ENCODE results near the gene AGXT. TPM values are rescaled to one million over a fixed set of nuclear protein-coding genes. Genes with fewer than 3 reads are reported as not detected.
A peak's percentile ranks its signal among the peaks of the same experiment; 100 is the strongest.

AGXT gene
- total and polyA plus RNA-seq, 5 donors = 0.14 TPM; not detected in 4

DNA sequence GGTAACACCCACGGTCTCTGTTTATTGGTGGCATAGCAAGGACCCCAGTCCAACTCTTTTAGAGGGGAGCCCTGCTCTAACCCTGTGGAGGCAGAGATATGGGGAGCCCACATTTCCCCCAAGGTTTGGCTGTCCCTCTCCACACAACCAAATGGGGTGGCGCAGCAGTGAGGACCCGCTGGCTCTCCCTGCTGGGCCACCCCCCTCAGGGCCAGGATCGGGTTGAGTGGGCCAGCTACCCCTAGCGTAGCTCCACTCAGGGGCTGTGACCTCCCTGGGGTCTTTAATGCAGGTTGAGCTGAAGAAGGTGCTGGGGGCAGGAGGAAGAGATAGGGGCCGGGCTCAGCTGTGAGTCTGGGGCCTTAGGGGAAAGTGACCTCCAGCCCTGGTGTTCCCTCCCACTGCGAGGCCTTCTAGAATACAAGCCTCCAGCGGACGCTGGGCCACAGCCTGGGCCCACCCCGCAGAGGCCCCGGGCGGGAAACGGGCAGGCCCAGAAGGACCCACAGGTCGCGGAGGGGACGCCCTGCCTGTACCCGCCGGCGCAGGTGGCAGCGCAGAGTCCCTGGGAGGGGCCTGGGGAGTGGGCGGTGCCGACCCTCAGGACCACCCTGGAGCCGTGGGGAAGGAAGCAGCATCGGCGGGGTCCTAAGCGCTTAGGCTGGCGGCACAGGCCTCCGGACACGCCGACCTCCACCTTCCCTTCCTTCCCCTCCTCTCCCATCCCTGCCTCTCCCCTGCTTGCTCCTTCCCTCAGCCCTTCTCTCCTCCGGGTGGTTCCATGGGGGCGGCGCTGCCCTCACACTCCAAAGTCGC lies 47.1 kb downstream of the AGXT start:
- no peaks in the 10 kb centered on the region for H3K4me1 ChIP-seq (ENCODE audit: control insufficient read depth, insufficient read depth, low read length)
- no peaks in the 10 kb centered on the region for H3K9me3 ChIP-seq (ENCODE audit: control insufficient read depth, low read length)
- intact Hi-C loops (cut with DNase I) = loop anchor here in 3 of 4 donors (10.0 kb wide), 1 partner anchor 79 kb away; the partner anchor contains the start of gene SNED1 (in 3 of the 3)
- DNase-seq = peak; percentile 32 to 65 (median 59)
- H3K27ac ChIP-seq (ENCODE audit: low read length) = no peak overlapping the region
- H3K27me3 ChIP-seq (ENCODE audit: control insufficient read depth, insufficient read depth) = no peaks in the 10 kb centered on the region
- no peak for ATAC-seq
- no peak overlapping the region for H3K4me3 ChIP-seq (ENCODE audit: low read length)
- WGBS = 27% methylated on average over 34 of the region's 34 CpGs

- Histone ChIP-seq H3K4me1 (ENCODE audit: control insufficient read depth, insufficient read depth, low read length) (no peaks in the 10 kb centered on the region), H3K9me3 (ENCODE audit: control insufficient read depth, low read length) (no peaks in the 10 kb centered on the region), H3K4me3 (ENCODE audit: low read length) (no peak overlapping the region), H3K27me3 (ENCODE audit: control insufficient read depth, insufficient read depth) (no peaks in the 10 kb centered on the region), H3K27ac (ENCODE audit: low read length) (no peak overlapping the region)
- DNase-seq (peak; percentile 91 to 94 (median 93)), ATAC-seq (peak; percentile 75 to 78)
- intact Hi-C loops (cut with DNase I) = loop anchor here in 3 of 4 donors (10.0 kb wide), 1 partner anchor 78 kb away; the partner anchor contains the start of gene SNED1 (in 3 of the 3)
- WGBS = 6% methylated on average over 24 of the region's 24 CpGs
These were observed 48.0 kb downstream of the AGXT start for GRCh38 chr2:240916571-240917008.

- 78% methylated on average over 20 of the region's 20 CpGs for WGBS
- ATAC-seq (no peak), DNase-seq (peak; percentile 38 to 73 (median 71))
- intact Hi-C loops (cut with DNase I) = loop anchor here in 3 of 4 donors (10.0 kb wide), 1 partner anchor 78 kb away; the partner anchor contains the start of gene SNED1 (in 3 of the 3)
- no peak overlapping the region for H3K4me3 ChIP-seq (ENCODE audit: low read length)
- no peaks in the 10 kb centered on the region for H3K27me3 ChIP-seq (ENCODE audit: control insufficient read depth, insufficient read depth)
- H3K4me1 ChIP-seq (ENCODE audit: control insufficient read depth, insufficient read depth, low read length) = no peaks in the 10 kb centered on the region
- H3K27ac ChIP-seq (ENCODE audit: low read length) = no peak overlapping the region
- H3K9me3 ChIP-seq (ENCODE audit: control insufficient read depth, low read length) = no peaks in the 10 kb centered on the region
These were observed 48.5 kb downstream of the AGXT start for GRCh38 chr2:240917009-240917683.

DNA sequence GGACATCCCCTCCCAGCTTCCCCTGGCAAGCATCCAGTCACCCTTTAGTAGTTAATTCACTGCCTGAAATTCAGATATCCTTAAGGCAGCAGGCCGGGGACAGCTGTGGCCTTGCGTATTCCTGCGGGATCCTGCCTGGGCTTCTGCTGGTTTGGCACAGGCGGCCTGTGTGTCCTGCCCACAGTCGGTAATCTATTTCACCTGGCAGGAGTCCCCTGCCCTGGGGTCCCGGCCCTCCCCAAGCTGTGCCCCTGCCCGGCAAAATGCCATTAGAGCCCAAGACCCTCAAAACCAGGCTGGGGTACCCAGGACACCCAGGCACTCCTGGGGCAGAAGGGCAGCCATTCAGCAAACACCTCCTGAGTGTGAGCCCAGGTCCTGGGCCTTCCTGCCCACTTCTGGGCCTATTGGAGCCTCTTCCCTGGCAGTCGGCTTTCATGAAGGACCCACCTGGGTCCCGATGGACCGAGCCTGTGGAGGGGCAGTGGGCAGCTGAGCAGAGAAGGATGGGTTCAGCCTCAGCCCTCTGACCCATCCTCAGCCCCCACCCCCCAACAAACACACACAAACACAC lies 49.1 kb downstream of the AGXT start:
- 84% methylated on average over 10 of the region's 10 CpGs for WGBS
- no peak overlapping the region for H3K27ac ChIP-seq (ENCODE audit: low read length)
- H3K4me1 ChIP-seq (ENCODE audit: control insufficient read depth, insufficient read depth, low read length) = no peaks in the 10 kb centered on the region
- intact Hi-C loops (cut with DNase I) = loop anchor here in 3 of 4 donors (10.0 kb wide), 1 partner anchor 77 kb away; the partner anchor contains the start of gene SNED1 (in 3 of the 3)
- no peaks in the 10 kb centered on the region for H3K9me3 ChIP-seq (ENCODE audit: control insufficient read depth, low read length)
- H3K27me3 ChIP-seq (ENCODE audit: control insufficient read depth, insufficient read depth) = no peaks in the 10 kb centered on the region
- no peak for ATAC-seq
- peak; percentile 64 to 75 (median 64) for DNase-seq
- no peak overlapping the region for H3K4me3 ChIP-seq (ENCODE audit: low read length)

DNA sequence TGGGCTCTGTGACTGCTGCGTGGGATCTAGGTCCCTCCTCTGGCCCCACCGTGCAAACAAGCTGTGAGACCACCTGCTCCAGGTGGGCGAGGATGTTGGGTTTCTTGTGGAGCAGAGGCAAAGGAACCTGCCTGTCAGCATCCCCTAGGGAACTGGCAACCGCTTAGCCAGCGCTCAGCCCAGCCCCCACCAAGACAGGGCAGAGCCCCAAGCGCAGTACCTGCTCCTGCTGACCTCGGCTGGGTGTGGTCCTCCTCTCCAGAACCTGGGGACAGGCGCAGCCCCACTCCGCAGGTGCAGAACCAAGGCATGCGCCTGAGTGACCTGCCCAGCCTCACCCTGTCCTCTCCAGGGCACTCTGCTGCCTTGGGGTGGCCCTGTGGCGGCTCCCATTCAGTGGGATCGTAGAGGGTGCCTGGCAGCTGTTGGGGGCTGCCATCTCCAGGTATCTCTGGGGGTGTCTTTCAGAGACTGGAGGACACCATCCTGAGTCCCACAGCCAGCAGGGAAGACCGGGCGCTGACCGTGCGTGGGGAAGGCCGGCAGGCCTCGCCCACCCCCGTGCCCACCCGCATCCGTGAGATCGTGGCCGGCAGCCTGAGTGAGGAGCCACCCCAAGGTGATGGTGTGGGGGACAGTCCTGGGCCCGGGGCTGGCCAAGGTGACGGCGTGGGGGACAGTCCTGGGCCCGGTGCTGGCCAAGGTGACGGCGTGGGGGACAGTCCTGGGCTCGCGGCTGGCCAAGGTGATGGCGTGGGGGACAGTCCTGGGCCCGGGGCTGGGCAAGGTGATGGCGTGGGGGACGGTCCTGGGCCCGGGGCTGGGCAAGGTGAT lies 49.9 kb downstream of the AGXT start:
- H3K27ac ChIP-seq (ENCODE audit: low read length) = no peak overlapping the region
- no peak overlapping the region for H3K4me3 ChIP-seq (ENCODE audit: low read length)
- intact Hi-C loops (cut with DNase I) = loop anchor here in 3 of 4 donors (10.0 kb wide), 1 partner anchor 76 kb away; the partner anchor contains the start of gene SNED1 (in 3 of the 3)
- ATAC-seq (no peak), DNase-seq (peak; percentile 16 to 39 (median 38))
- H3K27me3 ChIP-seq (ENCODE audit: control insufficient read depth, insufficient read depth) = no peaks in the 10 kb centered on the region
- 93% methylated on average over 36 of the region's 36 CpGs for WGBS
- H3K4me1 ChIP-seq (ENCODE audit: control insufficient read depth, insufficient read depth, low read length) = no peaks in the 10 kb centered on the region
- no peaks in the 10 kb centered on the region for H3K9me3 ChIP-seq (ENCODE audit: control insufficient read depth, low read length)

- WGBS = 91% methylated on average over 19 of the region's 19 CpGs
- intact Hi-C loops (cut with DNase I) = loop anchor here in 3 of 4 donors (10.0 kb wide), 1 partner anchor 76 kb away; the partner anchor contains the start of gene SNED1 (in 3 of the 3)
- no peak overlapping the region for H3K4me3 ChIP-seq (ENCODE audit: low read length)
- no peak for ATAC-seq
- H3K27me3 ChIP-seq (ENCODE audit: control insufficient read depth, insufficient read depth) = no peaks in the 10 kb centered on the region
- no peaks in the 10 kb centered on the region for H3K9me3 ChIP-seq (ENCODE audit: control insufficient read depth, low read length)
- H3K4me1 ChIP-seq (ENCODE audit: control insufficient read depth, insufficient read depth, low read length) = no peaks in the 10 kb centered on the region
- peak; percentile 5 to 42 (median 41) for DNase-seq
- H3K27ac ChIP-seq (ENCODE audit: low read length) = no peak overlapping the region
These were observed 50.6 kb downstream of the AGXT start for GRCh38 chr2:240919161-240919781.

GRCh38 chr2:240919786-240920782 lies 51.5 kb downstream of the AGXT start:
- Histone ChIP-seq H3K27me3 (ENCODE audit: control insufficient read depth, insufficient read depth) (no peaks in the 10 kb centered on the region), H3K4me1 (ENCODE audit: control insufficient read depth, insufficient read depth, low read length) (no peaks in the 10 kb centered on the region), H3K9me3 (ENCODE audit: control insufficient read depth, low read length) (no peaks in the 10 kb centered on the region), H3K4me3 (ENCODE audit: low read length) (no peak overlapping the region), H3K27ac (ENCODE audit: low read length) (no peak overlapping the region)
- ATAC-seq (no peak), DNase-seq (peak; percentile 16 to 62 (median 38))
- intact Hi-C loops (cut with DNase I) = loop anchor here in 3 of 4 donors (10.0 kb wide), 1 partner anchor 75 kb away; the partner anchor contains the start of gene SNED1 (in 3 of the 3)
- WGBS = 91% methylated on average over 31 of the region's 31 CpGs

DNA sequence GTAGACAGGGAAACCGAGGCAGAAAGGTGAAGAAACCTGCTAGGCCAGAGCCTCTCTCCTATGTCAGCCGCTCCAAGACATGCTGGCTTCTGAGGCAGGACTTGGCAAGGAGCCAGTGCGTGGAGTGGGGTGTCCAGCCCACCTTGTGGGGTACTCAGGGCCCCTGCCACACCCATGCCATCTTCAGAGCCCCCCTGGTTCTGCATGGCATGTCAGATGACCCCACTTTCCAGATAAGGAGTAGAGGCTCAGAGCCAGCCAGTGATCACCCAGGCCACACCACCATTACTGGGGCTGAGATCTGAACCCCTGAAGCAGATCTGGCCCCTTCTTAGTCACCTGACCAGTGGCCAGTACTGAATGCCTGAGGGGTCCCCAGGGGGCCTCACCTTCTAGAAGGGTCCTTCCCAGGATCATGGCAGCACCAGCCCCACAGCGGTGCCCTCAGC lies 52.2 kb downstream of the AGXT start:
- WGBS = 80% methylated on average over 4 of the region's 4 CpGs
- intact Hi-C loops (cut with DNase I) = no loop called here
- Histone ChIP-seq H3K9me3 (ENCODE audit: control insufficient read depth, low read length) (no peaks in the 10 kb centered on the region), H3K4me3 (ENCODE audit: low read length) (no peak overlapping the region), H3K4me1 (ENCODE audit: control insufficient read depth, insufficient read depth, low read length) (no peaks in the 10 kb centered on the region), H3K27me3 (ENCODE audit: control insufficient read depth, insufficient read depth) (no peaks in the 10 kb centered on the region), H3K27ac (ENCODE audit: low read length) (no peak overlapping the region)
- peak; percentile 18 to 61 (median 53) for DNase-seq
- ATAC-seq = no peak

Data from right cardiac atrium (tissue), 5 donors.